Amniotic epithelial cell (primary cell): ENCODE data around the gene EEF1AKMT3.
A peak's percentile ranks its signal among the peaks of the same experiment; 100 is the strongest.

ENCODE experiments used
- DNase-seq: peaks from one replicate; pipeline ENCODE4 v3.0.0-alpha.2; 2010; ENCODE audit warnings: low read depth

Gene EEF1AKMT3

DNA sequence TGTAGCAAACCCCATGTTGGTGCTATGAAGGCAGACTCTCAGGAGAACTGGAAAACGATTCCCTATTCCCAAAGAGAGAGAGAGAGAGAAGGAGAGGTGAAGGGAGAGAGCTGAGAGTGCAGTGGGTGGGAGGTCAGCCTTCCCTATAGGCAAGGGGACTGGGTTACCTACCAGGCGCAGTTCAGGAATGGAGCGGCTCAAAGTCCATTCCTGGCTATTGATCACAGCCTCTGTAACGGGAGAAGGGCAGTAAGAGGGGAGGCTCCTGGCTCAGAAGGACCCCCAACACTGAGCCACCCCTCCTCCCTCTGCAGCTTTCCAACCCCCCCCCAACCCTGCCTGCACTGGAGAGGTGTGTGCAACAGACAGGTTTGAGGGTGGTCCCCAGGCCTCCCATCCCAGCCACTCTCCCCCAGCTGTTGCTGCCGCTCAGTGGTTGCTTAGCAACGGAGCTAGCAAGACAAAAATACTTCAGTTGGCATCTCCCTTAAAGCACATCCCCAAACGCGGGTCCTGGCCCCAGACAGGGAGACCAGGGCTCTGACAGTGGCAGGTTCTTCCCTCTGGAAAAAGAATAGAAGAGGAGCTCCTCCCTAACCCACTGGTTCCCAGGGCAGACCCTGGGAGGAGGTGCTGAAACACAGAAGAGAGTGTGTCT is 37.1 kb upstream of the EEF1AKMT3 start:
- no peak for DNase-seq

DNA sequence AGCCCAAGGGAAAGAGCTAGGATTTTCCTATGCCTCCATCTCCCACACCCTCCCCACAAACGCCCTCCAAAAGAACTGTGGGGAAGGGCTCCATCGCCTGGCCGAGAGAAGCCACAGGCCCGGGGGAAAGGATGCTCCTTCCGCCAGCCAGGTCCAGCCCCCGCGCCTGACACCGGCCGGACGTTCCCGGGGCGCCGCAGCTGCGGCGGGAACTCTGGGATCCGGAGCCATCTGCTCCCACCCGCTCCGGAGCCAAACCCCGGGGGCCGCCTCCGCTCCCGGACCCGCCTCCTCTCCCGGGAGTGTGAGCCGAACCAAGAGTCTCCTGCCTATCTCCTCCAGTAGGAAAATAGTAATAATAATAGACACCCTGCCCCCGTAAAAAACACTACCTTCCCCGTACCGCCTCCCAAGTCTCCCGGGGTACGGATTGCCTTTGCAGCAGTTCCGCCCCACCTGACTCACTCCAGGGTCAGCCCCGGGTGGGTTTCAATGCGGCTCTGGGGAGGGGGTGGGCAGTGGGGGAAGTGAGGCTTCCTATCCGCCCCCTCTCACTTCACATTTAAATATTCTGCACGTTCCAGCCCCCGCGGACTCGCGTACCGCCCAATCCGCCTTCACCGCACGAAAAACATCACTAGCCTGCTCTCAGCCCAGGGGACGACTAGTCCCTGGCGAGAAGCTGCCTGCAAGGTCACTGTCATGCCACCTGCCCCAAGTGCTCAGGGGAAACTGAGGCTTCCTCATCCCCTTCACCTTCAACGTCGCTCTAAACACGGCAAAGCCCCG is 36.3 kb upstream of the EEF1AKMT3 start:
- peak; percentile 35 for DNase-seq

DNA sequence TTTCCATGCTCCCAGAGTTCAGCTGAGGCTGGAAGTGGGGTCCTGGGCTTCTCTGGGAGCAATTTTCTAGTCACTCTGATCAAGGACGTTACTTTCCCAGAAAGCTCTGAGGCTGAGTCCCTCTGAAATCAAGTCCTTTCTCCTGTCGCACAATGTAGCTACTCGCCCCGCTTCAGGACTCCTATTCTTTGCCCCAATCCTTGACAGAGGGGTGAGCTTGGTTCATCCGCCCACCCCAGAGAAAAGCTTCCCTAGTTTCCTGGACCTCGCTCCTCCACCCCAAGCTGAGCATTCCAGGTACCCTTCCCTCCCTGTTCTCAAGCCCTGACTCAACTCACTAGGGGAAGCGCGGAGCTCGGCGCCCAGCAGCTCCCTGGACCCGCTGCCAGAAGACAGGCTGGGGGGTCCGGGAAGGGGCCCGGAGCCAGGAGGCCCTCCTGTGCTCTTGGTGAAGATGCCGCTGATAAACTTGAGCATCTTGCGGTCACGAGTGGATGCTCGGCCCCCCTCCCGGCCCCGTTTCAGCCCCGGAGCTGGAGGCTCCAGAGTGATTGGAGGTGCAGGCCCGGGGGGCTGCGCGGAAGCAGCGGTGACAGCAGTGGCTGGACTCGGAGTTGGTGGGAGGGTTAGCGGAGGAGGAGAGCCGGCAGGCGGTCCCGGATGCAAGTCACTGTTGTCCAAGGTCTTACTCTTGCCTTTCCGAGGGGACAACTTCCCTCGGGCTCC is 35.5 kb upstream of the EEF1AKMT3 start:
- no peak for DNase-seq

DNA sequence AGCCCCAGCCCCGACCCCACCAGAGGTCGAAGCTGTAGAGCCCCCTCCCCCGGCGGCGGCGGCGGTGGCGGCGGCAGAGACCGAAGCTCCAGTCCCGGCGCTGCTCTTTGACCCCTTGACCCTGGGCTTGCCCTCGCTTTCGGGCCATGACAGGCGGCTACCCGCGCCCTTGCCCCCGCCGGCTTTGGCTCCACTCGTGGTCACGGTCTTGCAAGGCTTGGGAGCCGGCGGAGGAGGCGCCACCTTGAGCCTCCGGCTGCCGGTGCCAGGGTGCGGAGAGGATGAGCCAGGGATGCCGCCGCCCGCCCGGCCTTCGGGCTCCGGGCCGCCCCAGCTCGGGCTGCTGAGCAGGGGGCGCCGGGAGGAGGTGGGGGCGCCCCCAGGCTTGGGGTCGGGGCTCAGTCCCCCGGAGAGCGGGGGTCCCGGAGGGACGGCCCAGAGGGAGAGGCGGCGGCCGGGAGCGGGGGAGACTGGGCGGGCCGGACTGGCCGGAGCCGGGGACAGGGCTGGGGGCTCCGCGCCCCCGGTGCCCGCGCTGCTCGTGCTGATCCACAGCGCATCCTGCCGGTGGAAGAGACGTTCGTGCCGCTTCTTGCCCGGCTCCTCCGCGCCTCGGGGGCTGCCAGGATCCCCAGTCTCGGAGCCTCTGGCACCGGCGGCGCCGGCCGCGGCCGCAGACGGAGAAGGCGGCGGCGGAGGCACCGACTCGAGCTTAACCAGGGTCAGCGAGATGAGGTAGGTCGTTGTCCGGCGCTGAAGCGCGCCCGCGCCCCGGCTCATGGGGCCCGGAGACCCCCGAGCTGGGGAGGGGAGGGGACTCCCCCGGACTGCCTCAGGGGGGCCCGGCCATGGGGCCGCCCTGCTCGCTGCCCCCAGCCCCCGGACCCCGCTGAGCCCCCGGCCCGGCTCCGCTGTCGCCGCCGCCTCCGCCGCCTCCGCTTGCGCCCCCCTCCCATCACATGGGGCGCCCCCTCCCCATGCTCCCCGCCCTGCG is 34.6 kb upstream of the EEF1AKMT3 start:
- no peak for DNase-seq

DNA sequence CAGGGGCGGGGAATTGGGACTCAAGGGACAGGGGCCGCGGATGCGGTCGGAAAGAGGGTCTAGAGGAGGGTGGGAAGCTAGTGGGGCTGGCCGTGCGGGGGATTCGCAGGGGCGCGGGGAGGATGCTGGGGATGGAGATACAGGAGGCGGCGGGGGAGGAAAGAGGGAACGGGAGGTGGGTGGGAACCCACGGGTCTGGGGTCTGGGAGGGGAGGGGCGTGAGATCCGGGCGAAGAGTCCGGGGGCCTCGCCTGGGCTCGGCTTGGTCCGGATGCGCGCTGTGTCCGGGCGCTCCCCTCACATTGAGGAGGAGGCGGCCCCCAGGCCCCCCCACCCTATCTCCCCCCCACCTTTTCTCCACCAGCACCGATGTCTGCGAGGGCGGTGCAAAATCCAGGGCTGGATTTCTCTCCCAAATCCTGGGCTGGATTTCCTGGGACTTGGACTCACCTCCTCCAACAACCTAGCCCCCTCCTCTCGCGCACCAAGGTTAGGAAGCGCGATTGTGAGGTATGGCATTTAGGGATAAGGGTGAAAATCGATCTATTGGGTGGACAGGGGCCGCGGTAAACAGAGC is 33.7 kb upstream of the EEF1AKMT3 start, which contains the start of gene AGAP2:
Gene AGAP2 (minus strand): TSS at position 82 of the 577 bp plus-strand sequence. CDS start 496 bp downstream, outside the sequence.
- DNase-seq: no peak

DNA sequence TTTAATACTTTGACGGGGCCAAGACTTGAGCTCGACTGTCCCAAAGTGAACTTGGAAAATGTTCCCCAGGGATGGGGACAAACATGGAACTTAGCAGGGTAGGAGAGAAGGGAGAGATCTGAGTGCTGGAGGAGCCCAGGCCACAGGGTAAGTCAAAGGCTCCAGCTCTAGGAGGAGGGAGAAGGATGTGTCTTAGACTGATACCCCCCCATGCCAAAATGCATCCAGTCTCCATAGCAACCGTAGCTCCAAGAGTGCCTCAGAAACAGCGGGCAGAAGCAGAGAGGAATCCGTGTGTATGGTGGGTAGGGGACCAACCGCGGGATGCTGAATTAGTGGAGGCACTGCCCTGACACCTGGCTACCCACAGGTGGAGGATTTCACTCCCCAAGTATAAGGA is 33.0 kb upstream of the EEF1AKMT3 start:
- no peak for DNase-seq

DNA sequence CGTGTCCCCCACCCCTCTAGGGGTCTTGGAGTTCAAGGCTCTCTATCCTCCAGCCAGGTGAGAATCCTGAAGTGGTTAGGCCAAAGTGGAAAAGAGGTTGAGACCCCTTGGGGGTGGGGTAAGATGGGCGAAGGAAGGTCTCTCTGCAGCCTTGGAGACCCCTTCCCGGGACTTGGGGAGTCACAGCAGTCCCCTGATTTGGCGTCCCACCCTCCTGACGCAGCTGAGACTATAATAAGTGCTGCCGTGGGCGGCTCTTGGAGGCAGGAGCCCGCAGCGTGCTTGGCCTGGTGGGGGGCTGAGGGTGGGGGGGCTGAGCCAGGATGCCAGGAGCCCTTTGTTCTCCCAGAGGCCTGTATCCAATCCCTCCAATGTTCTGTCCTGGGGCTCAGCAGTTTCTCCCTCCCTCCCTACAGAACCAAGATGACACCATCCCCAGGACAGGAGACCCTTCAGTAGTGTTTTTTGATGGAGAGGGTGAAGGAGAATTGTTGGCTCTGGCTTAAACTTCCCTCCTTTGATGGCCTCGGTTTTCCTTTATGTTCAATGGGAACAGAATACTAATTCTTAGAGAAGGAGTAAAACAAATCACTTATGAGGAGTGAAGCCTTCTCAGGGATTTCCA is 32.4 kb upstream of the EEF1AKMT3 start:
- no peak for DNase-seq

DNA sequence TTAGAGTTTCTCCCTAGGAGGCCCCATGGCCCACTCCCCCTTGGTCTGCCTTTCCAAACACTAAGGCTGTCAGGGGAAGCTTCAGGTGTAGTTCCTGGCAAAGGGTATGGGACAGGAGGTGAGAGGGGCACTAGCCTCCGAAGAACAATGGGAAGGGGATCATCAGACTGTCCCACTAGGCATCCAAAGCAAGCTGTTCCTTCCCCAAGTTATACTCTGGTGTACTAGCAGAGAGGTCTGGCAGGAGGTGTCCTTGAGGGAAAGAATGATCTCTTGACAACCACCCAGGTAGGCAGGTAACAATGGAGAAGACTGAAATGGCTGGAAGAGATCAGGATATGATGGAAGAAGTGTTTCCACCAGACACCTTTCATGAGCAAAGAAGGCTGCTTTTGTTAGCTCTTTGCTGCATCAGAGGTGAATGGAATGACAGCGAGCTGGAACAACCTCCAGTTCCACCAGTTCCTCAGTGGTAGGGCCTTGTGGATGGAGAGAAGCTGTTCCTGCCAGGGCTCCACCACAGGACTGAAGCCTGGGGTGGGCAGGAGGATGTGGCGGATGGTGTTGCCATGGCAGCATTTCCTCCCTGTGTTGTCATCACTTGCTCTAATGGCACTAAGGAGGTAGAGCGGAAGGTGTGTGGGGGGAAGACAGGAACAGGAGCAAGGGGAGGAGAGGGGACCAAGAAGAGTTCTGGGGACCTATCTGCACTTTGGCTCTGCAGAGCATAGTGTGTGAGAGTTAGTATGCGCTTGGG is 31.6 kb upstream of the EEF1AKMT3 start:
- DNase-seq: no peak

DNA sequence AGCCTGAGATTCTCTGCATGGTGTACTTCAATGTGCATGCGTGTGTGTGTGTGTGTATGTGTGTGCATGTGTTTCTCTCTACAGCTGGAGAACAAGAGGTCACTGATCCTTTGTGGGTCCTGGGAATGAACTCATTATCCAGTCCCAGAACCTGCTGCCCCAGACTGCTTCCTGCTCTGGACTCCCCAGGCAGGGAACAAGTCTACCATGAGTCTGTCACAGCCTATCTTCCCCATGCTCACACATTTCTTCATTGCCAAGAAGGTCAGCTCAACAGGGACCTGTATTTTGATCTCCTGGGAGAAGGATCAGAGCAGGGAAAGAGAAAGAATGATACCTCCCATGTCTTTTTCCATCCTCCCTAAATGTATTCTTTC is 31.0 kb upstream of the EEF1AKMT3 start:
- no peak for DNase-seq

DNA sequence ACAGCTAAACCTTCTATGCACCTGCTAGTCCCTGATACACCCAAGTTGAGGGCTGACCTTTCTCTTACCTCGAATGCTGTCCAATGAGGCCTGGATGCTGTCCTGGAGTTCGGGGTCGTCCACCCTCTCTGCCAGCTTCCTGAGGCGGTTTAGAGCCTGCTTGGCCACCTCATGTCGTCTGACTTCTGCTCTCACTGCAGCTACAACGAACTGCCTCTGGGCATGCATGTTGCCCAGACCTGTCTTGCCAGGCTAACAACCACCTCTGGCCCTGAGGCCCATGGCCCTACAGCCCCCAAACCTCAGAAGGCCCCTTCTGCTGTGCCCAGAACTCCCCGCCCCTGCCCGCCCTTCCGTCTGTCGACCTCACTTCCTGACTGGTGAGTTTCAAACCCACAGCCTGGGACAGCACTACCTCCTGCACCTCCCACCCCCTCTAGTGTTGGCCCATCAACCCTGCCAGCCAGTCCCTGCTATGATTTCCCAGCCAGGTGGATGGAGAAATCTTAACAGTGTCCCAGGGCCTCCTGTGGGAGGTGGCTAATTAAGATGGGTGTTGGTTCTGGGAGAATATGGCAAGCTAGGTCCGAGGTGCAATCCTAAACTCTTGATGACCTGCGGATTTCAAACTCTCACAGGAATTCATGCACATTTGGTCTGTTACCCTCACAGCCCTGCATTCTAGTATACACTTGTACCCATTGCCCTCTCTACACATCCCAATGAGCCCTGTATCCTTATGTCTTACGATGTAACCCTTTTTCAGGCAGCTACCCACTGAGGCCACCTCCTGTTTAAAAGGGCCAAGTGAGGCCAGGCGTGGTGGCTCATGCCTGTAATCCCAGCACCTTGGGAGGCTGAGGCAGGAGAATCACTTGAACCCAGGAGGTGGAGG is 30.3 kb upstream of the EEF1AKMT3 start:
- DNase-seq: no peak

DNA sequence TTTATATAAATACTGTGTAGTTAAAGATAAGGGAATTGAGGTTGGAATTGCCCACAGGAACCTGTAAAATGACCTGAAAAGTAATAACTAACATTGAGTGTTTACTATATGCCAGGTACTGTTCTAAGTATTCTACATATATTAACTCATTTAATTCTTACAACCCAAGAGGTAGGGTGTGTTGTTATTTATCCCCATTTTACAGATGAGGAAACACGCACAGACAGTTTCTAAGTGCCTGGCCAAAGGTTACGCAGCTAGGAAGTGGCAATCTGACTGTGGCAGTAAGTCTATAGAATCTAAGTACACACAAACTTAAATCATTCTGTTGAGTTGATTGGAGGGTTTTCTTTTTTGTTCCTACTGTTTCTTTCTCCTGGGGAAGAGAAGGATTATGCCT is 28.6 kb upstream of the EEF1AKMT3 start:
- no peak for DNase-seq

DNA sequence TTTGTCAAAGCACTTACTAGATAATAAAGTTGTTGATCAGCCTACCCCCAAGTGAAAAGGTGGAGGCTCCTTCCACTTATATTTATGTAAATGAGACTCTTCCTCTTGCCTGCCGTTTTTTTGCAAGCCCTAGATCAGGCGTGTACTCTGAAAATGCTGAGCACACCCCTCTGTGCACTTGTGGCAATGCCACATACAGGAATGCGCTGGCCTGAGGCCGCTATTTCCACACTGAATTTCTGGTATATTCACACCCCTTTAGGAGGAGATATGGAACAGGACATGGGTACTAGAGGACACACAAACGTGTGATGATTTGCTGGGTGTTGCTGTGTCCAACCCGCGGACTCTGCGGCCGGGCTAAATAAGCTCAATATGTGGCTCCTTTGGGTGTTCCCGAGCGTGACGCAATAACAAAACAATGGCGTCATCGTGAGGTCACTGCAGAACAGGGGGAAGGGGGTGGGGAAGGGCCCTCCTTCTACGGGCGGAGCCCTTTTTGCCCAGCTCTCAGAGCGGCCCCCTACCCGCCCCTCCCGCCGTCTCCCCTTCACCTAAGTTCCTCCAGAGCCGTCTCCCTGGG is 28.1 kb upstream of the EEF1AKMT3 start:
- DNase-seq: no peak

DNA sequence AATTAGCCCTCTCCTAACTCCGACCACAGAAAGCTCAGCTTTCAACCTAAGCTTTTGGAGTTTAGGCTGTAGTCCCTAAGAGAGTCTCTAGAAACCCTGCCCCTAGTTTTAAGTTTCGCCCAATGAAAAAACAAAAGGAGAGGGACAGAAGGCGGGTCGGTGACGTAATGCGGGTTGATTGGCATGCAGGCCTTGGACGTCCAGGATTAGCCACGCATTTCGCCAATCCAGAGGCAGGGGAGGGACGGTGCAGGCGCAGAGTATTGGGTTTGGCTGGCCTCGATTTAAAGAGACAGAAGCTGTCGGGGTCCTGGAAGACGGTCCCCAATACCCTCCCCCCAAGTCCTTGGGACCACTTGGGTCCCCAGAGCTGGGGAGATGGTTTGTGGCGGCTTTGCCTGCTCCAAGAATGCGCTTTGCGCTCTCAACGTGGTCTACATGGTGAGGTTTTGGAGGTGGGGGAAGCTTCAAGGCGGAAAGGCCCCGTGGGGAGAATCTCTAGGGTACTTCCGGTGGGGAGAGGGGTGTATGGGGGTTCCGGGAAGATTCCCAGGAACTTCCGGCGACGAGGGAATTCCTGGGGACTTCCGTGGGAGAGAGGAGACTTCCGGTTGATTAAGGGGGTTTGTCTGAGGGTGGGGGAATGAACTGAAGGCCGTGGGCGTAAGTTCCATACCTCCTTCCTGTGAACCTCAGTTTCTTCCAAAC is 27.5 kb upstream of the EEF1AKMT3 start, which contains the start of gene TSPAN31:
Gene TSPAN31 (plus strand): TSS at position 263 of the 708 bp plus-strand sequence. CDS start 116 bp downstream, at position 379.
- DNase-seq: peak; percentile 99

DNA sequence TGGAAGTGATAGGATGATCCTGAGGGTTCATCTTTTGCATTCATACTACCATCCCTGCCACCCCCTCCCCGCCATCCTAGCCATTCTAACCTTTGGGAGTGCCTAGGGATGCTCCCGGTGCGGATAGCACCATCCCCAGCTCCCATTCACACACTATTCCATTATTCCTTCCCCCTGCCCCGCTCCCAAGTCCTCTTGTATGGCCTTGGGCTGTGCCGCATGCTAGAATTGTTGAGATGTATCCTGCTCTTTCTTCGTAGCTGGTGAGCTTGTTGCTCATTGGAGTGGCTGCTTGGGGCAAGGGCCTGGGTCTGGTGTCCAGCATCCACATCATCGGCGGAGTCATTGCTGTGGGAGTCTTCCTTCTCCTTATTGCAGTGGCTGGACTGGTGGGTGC is 26.9 kb upstream of the EEF1AKMT3 start:
- DNase-seq: peak; percentile 8

DNA sequence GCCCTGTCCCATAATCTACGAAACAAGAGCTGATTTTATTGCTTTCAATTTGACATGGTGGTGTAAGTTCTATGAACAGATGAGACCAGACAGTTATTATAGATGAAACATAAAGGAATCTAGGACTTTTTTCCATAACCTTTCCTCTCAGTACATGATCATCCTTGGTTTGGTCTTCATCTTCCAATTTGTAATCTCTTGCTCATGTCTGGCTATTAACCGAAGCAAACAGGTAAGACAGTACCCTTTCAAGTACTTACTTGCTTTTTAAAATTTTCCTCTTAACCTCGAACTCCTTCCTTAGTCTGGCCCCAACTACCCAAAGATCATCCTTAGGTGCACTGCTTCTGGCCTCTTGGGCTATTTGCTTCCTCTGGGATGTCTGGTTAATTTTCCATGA is 26.4 kb upstream of the EEF1AKMT3 start:
- DNase-seq: no peak

DNA sequence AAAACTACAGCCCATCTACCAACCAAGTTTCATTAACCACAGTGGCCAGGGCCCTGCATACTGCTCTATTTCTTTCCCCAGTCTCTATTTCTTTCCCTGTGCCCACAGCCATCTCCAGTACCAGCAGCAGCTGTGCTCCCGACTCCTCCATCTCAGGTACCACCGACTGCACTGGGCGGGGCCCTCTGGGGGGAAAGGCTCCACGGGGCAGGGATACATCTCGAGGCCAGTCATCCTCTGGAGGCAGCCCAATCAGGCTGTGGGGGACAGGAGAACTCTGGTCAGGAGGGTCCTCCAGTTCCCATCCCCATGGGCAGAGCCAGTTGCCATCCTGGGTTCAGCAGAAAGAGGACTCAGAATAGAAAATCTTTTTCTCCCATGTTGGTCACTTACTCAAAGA is 23.4 kb upstream of the EEF1AKMT3 start:
- DNase-seq: no peak

DNA sequence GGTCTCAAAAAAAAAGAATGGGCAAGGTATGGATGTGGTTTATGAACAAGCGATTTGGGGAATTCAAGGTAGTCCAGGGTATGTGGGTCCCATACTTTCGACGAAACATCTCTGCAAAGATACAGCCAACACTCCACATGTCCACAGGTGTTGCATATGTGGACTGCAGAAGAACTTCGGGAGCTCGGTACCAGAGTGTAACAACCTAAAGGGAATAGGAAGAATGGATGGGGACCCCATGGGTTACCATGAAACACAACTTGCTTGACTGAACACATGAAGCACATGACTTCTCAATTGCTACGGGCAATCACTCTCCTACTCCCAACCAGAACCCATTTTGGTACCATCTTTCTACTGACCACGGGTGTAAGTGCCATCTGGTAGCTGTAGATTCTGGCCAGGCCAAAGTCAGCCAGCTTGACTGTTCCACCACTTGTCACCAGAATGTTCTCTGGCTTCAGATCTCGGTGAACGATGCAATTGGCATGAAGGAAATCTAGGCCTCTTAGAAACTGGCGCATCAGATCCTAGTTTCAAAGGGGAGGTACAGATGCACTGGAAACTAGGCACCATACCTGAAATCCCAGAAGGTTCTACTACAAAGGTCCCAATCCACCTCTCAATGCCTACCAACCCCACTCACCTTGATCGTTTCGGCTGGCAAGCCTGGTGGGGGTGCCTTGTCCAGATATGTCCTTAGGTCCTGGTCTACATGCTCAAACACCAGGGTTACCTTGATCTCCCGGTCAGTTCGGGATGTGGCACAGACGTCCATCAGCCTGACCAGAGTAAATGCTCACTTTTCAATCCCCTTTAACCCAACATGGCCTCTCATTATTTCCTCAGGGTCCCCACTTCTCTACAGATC is 21.6 kb upstream of the EEF1AKMT3 start:
- no peak for DNase-seq
